Measurements from ENCODE around the gene SLC1A2. TPM values are rescaled to one million over a fixed set of nuclear protein-coding genes. Genes with fewer than 3 reads are reported as not detected.

The SLC1A2 gene
- total and polyA plus RNA-seq, 2 of the 4 experiments (the other 2 are of a cell fraction), result 0.15 to 0.54 TPM

DNA sequence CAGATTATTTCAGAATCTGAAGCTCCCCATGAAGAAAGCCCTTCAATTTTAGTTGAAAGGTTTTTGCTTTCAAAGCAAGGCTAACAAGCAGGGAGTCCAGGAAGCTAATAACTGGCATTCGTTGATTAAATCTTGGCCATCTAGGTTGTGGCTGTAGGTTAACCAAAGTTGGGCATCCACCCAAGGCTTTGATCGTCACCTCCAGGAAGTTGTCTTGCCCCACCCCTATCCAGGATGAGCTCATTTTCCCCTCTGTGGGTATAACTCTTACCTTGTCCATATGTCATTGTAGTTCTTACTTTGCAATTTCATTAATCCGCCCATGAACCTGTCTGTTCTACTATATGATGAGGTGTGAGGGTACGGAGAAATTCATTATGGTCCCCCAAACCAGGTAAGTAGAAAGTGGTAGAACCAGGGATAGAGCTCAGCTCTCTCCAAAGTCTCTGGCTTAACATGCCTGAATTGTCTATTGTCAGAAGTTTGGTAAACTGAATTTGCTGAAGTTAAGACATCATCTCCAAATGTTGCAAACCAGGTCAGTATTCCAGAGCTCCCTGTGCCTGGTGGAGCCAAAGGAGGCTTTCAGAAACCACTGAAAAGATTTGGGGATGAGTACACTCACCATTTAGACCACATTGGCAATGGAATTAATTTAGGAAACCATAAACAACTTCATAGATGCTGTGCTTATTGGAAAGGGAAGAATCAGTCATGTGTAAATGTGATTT is 183.3 kb downstream of the SLC1A2 start (continued):
- no peak for TF ChIP-seq MAFK (IDR thresholded peaks at IDR 0.05; ENCODE audit: low read depth, low read length)
- no peak for TF ChIP-seq FOS (IDR thresholded peaks at IDR 0.05; ENCODE audit: low read depth, low read length)

GRCh38 chr11:35235498-35235897 is 183.9 kb downstream of the SLC1A2 start:
- H3K27me3 ChIP-seq (ENCODE audit: control insufficient read depth, insufficient read depth, low read length), result no peaks in the 10 kb centered on the region
- POLR2A ChIA-PET (ENCODE audit: unreplicated experiment), result no interaction called here
- no peaks in the 10 kb centered on the region for H4K20me1 ChIP-seq (ENCODE audit: insufficient read depth, low read length)
- no peak overlapping the region for H3K23ac ChIP-seq (ENCODE audit: low read depth, low read length)
- H3K79me1 ChIP-seq (ENCODE audit: low read depth in 1 of 2, low read length in 2 of 2), result peaks cover 0 to 5% of the 10 kb centered on the region in 2 experiments; a peak in 1 of 4 replicates
- no peak overlapping the region for H4K91ac ChIP-seq (ENCODE audit: insufficient read depth, low read depth, low read length)
- H3K4me3 ChIP-seq (ENCODE audit: insufficient read depth, low read depth, low read length), result no peak overlapping the region
- no peak overlapping the region for H4K5ac ChIP-seq (ENCODE audit: low read depth, low read length)
- H3K36me3 ChIP-seq (ENCODE audit: control insufficient read depth, insufficient read depth, low read length), result peaks cover 10% of the 10 kb centered on the region
- no peak overlapping the region for H2BK5ac ChIP-seq (ENCODE audit: low read depth, low read length, poor library complexity, severe bottlenecking)
- ATAC-seq (ENCODE audit: low read depth) (no peak), DNase-seq (no peak)
- no peak overlapping the region for H3K14ac ChIP-seq (replicated peaks; ENCODE audit: low read depth, low read length)
- H2BK20ac ChIP-seq (ENCODE audit: low read depth, low read length), result no peak overlapping the region
- CTCF ChIA-PET, result interaction anchor here (1.5 kb wide), 1 partner anchor 70 kb away, joined by 3 read pairs; no protein-coding TSS in a partner anchor
- intact Hi-C loops (cut with micrococcal nuclease), result loop anchor here (5.0 to 10.0 kb wide), 2 partner anchors 132 to 249 kb away; no protein-coding TSS in a partner anchor
- no peak overlapping the region for H3K4me2 ChIP-seq (ENCODE audit: low read depth, low read length)
- dilution Hi-C loops (cut with HindIII; ENCODE audit: low sequenced_read_pairs, unreplicated experiment), result no loop called here
- H2BK15ac ChIP-seq (ENCODE audit: low read depth, low read length), result peak overlapping the region; percentile 59; the same call in 1 of the 3 replicates
- no peaks in the 10 kb centered on the region for H3K9me1 ChIP-seq (ENCODE audit: insufficient read depth, low read length)
- in situ Hi-C loops (cut with MboI; ENCODE audit: low sequenced_read_pairs), result loop anchor here (10.0 kb wide), 1 partner anchor 149 kb away; no protein-coding TSS in a partner anchor
- no TSS peak for BruUV-seq (replicated peaks)
- no peak overlapping the region for H2AFZ ChIP-seq (replicated peaks; ENCODE audit: low read length, poor library complexity)
- no peak overlapping the region for H3K27ac ChIP-seq (ENCODE audit: insufficient read depth, low read length)
- peaks cover 3% of the 10 kb centered on the region; the same call in 1 of the 2 replicates for H3K9me3 ChIP-seq (ENCODE audit: control insufficient read depth, insufficient read depth, low read length)
- no peak overlapping the region for H2AK9ac ChIP-seq (replicated peaks; ENCODE audit: low read depth, low read length, poor library complexity)
- H3K56ac ChIP-seq (ENCODE audit: extremely low read depth, insufficient read depth, low read length), result no peak overlapping the region
- H3K18ac ChIP-seq (ENCODE audit: low read depth, low read length), result peak overlapping the region; percentile 10; the same call in 1 of the 2 replicates
- H2AK5ac ChIP-seq (ENCODE audit: low read depth, low read length), result no peak overlapping the region
- peaks cover 13% of the 10 kb centered on the region for H3K4me1 ChIP-seq (ENCODE audit: control insufficient read depth, insufficient read depth, low read length)
- no CpG with 5 or more reads among the region's 1 CpG for WGBS, 2 experiments (ENCODE audit: extremely low coverage in 2 of 2, insufficient read length in 1 of 2)
- H3K4ac ChIP-seq (ENCODE audit: low read depth, low read length), result no peak overlapping the region
- H3K9ac ChIP-seq (ENCODE audit: low read depth, low read length), result no peak overlapping the region
- no peak overlapping the region for H4K8ac ChIP-seq (ENCODE audit: low read depth in 2 of 2, low read length in 2 of 2)
- H2BK120ac ChIP-seq (ENCODE audit: low read depth, low read length), result no peak overlapping the region
- TF ChIP-seq BHLHE40 (IDR thresholded peaks at IDR 0.05; ENCODE audit: low read depth, low read length), result no peak
- TF ChIP-seq, protein P1, sequence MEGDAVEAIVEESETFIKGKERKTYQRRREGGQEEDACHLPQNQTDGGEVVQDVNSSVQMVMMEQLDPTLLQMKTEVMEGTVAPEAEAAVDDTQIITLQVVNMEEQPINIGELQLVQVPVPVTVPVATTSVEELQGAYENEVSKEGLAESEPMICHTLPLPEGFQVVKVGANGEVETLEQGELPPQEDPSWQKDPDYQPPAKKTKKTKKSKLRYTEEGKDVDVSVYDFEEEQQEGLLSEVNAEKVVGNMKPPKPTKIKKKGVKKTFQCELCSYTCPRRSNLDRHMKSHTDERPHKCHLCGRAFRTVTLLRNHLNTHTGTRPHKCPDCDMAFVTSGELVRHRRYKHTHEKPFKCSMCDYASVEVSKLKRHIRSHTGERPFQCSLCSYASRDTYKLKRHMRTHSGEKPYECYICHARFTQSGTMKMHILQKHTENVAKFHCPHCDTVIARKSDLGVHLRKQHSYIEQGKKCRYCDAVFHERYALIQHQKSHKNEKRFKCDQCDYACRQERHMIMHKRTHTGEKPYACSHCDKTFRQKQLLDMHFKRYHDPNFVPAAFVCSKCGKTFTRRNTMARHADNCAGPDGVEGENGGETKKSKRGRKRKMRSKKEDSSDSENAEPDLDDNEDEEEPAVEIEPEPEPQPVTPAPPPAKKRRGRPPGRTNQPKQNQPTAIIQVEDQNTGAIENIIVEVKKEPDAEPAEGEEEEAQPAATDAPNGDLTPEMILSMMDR (conservative IDR thresholded peaks at IDR 0.05; ENCODE audit: low read depth, low read length), result no peak

Data from IMR-90 (cell line).